HCT116 (cell line): Measurements from ENCODE around the gene NDUFB10. TPM values are rescaled to one million over a fixed set of nuclear protein-coding genes. Genes with fewer than 3 reads are reported as not detected.

Experiments used
- ATAC-seq: fragments of 200-7000 bp; cut with Tn5 transposase; 2 replicates; pipeline ENCODE4 v1.9.1; 2020; ENCODE audit warnings: mild to moderate bottlenecking, moderate library complexity
- BruUV-seq: library from RNA; stranded (reverse); fragments of 400-500 nt; replicated peaks from 2 replicates; lab custom pipeline; 2021; lab: Mats Ljungman, UMichigan
- CTCF ChIA-PET: fragments of 300-600 bp; sonication (Branson Sonifier 250); formaldehyde crosslinking; loops from one replicate; lab custom pipeline; 2021; ENCODE audit warnings: antibody characterized with exemption; lab: Charles Lee
- POLR2A ChIA-PET: fragments of 300-600, 350-600 bp; sonication (Branson Sonifier 250); formaldehyde crosslinking; loops from one replicate; lab custom pipeline; 2021; ENCODE audit warnings: antibody characterized with exemption; lab: Charles Lee
- RAD21 ChIA-PET, 2 experiments: fragments of 300-600 bp; sonication (Branson Sonifier 250); formaldehyde crosslinking; loops; one replicate each; lab custom pipeline; 2023; ENCODE audit warnings: low total read pairs in 2 of 2; ENCODE audit not compliant: uncharacterized antibody in 2 of 2, unreplicated experiment in 2 of 2, low non-redundant PET in 1 of 2; lab: Charles Lee
- DNase-seq: peaks from one replicate; pipeline ENCODE4 v3.0.0-alpha.2; 2010; ENCODE audit warnings: low read depth, low spot score
- H2AFZ ChIP-seq: fragments of 200-600 bp; shearing (Covaris generic), sonication (generic); 2 replicates; pipeline ENCODE4 v1.6.1; 2017; ENCODE audit warnings: low read depth, mixed run types, mixed read lengths, antibody characterized with exemption, low read length; ENCODE audit not compliant: poor library complexity, severe bottlenecking
- H3K27ac ChIP-seq: 2 replicates; pipeline ENCODE4 v1.5.1; 2012; ENCODE audit warnings: low read depth, low read length
- H3K27me3 ChIP-seq: fragments of 200-600 bp; sonication (generic); 2 replicates; pipeline ENCODE4 v1.6.1; 2016; ENCODE audit warnings: mixed run types, low read length, mixed read lengths; ENCODE audit not compliant: insufficient read depth
- H3K36me3 ChIP-seq, 2 experiments: fragments of 200-500 bp in 1 of 2; fragments of 200-600 bp in 1 of 2; sonication (Bioruptor generic) in 1 of 2; sonication (generic) in 1 of 2; 2 replicates each; pipeline versions ENCODE4 v1.5.1 to v1.6.1; 2014 to 2016; ENCODE audit warnings: low read length in 2 of 2, inconsistent platforms in 1 of 2, mixed read lengths in 1 of 2, mixed run types in 1 of 2; ENCODE audit not compliant: insufficient read depth in 2 of 2, control insufficient read depth in 1 of 2
- H3K4me1 ChIP-seq, 2 experiments: fragments of 200-600 bp in 1 of 2; sonication (generic) in 1 of 2; 2 replicates each; pipeline versions ENCODE4 v1.5.1 to v1.6.1; 2012 to 2017; ENCODE audit warnings: low read length in 2 of 2, inconsistent platforms in 1 of 2, mild to moderate bottlenecking in 1 of 2, mixed read lengths in 1 of 2, mixed run types in 1 of 2, moderate library complexity in 1 of 2; ENCODE audit not compliant: insufficient read depth in 2 of 2, control insufficient read depth in 1 of 2
- H3K4me2 ChIP-seq: fragments of 200-600 bp; sonication (generic); 2 replicates; pipeline ENCODE4 v1.6.1; 2017; ENCODE audit warnings: mixed run types, low read length, mixed read lengths
- H3K4me3 ChIP-seq, 2 experiments: fragments of 200-600 bp in 1 of 2; sonication (generic) in 1 of 2; replicated peaks in 1 of 2; 2 replicates each; pipeline ENCODE4 v1.5.1; 2011 to 2016; ENCODE audit warnings: low read length in 2 of 2, control low read depth in 1 of 2, low read depth in 1 of 2, mild to moderate bottlenecking in 1 of 2, mixed read lengths in 1 of 2, mixed run types in 1 of 2
- H3K79me2 ChIP-seq: fragments of 200-600 bp; sonication (generic); 2 replicates; pipeline ENCODE4 v1.6.1; 2017; ENCODE audit warnings: mild to moderate bottlenecking, mixed run types, low read length, moderate library complexity, mixed read lengths; ENCODE audit not compliant: insufficient read depth
- H3K9ac ChIP-seq: fragments of 200-600 bp; sonication (generic); 2 replicates; pipeline ENCODE4 v1.6.1; 2016; ENCODE audit warnings: low read length, mixed read lengths
- H3K9me2 ChIP-seq: fragments of 200-600 bp; sonication (generic), shearing (Covaris generic); 2 replicates; pipeline ENCODE4 v1.6.1; 2017; ENCODE audit warnings: mixed run types, mild to moderate bottlenecking, moderate library complexity; ENCODE audit not compliant: insufficient read depth
- H3K9me3 ChIP-seq, 2 experiments: fragments of 200-500 bp in 1 of 2; fragments of 200-600 bp in 1 of 2; sonication (Bioruptor generic) in 1 of 2; sonication (generic) in 1 of 2; 2 replicates each; pipeline ENCODE4 v1.6.1; 2014 to 2017; ENCODE audit warnings: low read length in 2 of 2, mixed read lengths in 2 of 2, inconsistent platforms in 1 of 2, low read depth in 1 of 2, mild to moderate bottlenecking in 1 of 2, mixed run types in 1 of 2, moderate library complexity in 1 of 2; ENCODE audit not compliant: control insufficient read depth in 1 of 2, insufficient read depth in 1 of 2
- H4K20me1 ChIP-seq: fragments of 200-600 bp; sonication (generic), shearing (Covaris generic); 2 replicates; pipeline ENCODE4 v1.6.1; 2017; ENCODE audit warnings: mixed run types, mild to moderate bottlenecking, moderate library complexity; ENCODE audit not compliant: insufficient read depth
- CBX3 ChIP-seq: IDR thresholded peaks from 2 replicates; pipeline ENCODE4 v1.6.1; 2012; ENCODE audit warnings: low read depth
- EGR1 ChIP-seq: IDR thresholded peaks from 2 replicates; pipeline ENCODE4 v1.6.1; 2012; ENCODE audit warnings: low read depth
- POLR2AphosphoS5 ChIP-seq: IDR thresholded peaks from 2 replicates; pipeline ENCODE4 v1.6.1; 2011; ENCODE audit warnings: mild to moderate bottlenecking, low read depth, low read length, moderate library complexity
- SRF ChIP-seq: IDR thresholded peaks from 2 replicates; pipeline ENCODE4 v1.6.1; 2012; ENCODE audit warnings: low read depth
- YY1 ChIP-seq: IDR thresholded peaks from 2 replicates; pipeline ENCODE4 v1.6.1; 2011; ENCODE audit warnings: low read length, low read depth, moderate library complexity, mild to moderate bottlenecking; ENCODE audit not compliant: insufficient replicate concordance; ENCODE audit errors: extremely low read depth
- intact Hi-C: fragments of 100-400 bp; cut with micrococcal nuclease; formaldehyde crosslinking; loops from 2 replicates; pipeline ENCODE4 v1.10.0; 2022
- total RNA-seq: library from RNA; stranded (reverse); gene quantifications from one replicate; pipeline ENCODE4 v1.2.1, GENCODE V29; 2021; ENCODE audit not compliant: unreplicated experiment
- TF ChIP-seq, protein P1 (sequence below), 3 experiments: fragments of 200-600 bp in 1 of 3; sonication (generic) in 1 of 3; IDR thresholded peaks in 2 of 3; conservative IDR thresholded peaks in 1 of 3; 2 replicates each; pipeline ENCODE4 v1.5.1; 2012 to 2017; ENCODE audit warnings: low read depth in 2 of 3, low read length in 2 of 3, antibody characterized with exemption in 1 of 3, borderline replicate concordance in 1 of 3, control low read depth in 1 of 3, mild to moderate bottlenecking in 1 of 3, mixed read lengths in 1 of 3, mixed run types in 1 of 3, moderate library complexity in 1 of 3; ENCODE audit not compliant: insufficient read depth in 1 of 3
- TF ChIP-seq, protein P2 (sequence below): IDR thresholded peaks from 2 replicates; pipeline ENCODE4 v1.6.1; 2011; ENCODE audit warnings: mild to moderate bottlenecking, low read length, moderate library complexity; ENCODE audit not compliant: insufficient replicate concordance; ENCODE audit errors: extremely low read depth

Gene NDUFB10
- total RNA-seq, 1 experiment from 2014 or later: 273 TPM

DNA sequence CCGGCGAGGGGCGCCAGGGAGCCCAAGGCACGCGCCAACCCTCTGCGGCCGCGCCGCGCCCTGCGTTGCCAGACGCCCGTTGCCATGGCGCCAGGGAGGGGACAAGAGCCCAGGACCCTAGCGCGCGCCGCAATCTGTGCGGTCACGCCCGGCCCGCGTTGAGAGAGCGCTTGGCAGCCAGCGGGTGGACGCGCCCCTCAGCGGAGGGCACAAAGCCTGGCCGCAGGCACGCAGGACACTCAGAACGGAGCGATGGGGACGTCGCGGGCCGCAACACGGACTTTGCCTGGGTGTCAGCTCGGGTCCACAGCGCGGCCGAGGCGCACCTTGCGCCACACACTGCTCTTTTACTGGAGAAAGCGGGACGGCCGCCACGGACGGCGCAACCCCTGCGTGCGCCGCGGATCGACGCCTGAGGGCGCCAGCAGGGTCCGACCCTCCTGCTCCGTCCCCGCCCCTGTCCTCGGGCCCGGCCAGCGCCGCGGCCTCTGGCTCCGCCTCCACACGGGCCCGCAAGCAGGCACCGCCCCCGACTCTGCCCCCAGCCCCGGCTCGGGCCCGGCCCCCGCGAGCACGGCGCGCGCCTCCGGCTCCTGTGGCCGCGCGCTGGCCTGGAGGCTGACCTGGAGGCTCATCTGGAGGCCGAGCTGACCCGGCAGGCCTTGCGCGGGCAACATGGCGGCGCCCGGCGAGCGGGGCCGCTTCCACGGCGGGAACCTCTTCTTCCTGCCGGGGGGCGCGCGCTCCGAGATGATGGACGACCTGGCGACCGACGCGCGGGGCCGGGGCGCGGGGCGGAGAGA, 24.4 kb downstream of the NDUFB10 start, which contains the start of gene GFER:
GFER (plus strand) TSS at position 650 of the 803 bp plus-strand sequence; CDS start at position 676, 26 bp downstream.
- RAD21 ChIA-PET: no interaction called here
- Histone ChIP-seq H3K9me2 (no peaks in the 10 kb centered on the region), H3K4me3 (peak within 1 kb of the TSS; percentile 84 to 97), H3K79me2 (peaks cover 20% of the 10 kb centered on the region), H3K27ac (peak within 1 kb of the TSS; percentile 84), H4K20me1 (no peaks in the 10 kb centered on the region), H3K9me3 (no peaks in the 10 kb centered on the region), H3K9ac (peak within 1 kb of the TSS; percentile 96), H2AFZ (no peak within 1 kb of the TSS), H3K4me1 (peaks cover 45 to 62% of the 10 kb centered on the region in 2 experiments), H3K4me2 (peak within 1 kb of the TSS; percentile 95), H3K36me3 (peaks cover 6 to 14% of the 10 kb centered on the region in 2 experiments; a peak in 2 of 4 replicates)
- DNase-seq (peak; percentile 85), ATAC-seq (peak; percentile 74)
- CTCF ChIA-PET: interaction anchor here (0.6 to 1.0 kb wide), 2 partner anchors 19 to 156 kb away, joined by 3 to 4 read pairs; partner anchors contain the start of gene RPS2
- intact Hi-C loops: no loop called here
- POLR2A ChIA-PET: interaction anchor here (12.5 kb wide), 1 partner anchor 18 kb away, joined by 104 read pairs; the partner anchor contains the start of genes RNF151 and RPS2
- TF ChIP-seq, protein P1, sequence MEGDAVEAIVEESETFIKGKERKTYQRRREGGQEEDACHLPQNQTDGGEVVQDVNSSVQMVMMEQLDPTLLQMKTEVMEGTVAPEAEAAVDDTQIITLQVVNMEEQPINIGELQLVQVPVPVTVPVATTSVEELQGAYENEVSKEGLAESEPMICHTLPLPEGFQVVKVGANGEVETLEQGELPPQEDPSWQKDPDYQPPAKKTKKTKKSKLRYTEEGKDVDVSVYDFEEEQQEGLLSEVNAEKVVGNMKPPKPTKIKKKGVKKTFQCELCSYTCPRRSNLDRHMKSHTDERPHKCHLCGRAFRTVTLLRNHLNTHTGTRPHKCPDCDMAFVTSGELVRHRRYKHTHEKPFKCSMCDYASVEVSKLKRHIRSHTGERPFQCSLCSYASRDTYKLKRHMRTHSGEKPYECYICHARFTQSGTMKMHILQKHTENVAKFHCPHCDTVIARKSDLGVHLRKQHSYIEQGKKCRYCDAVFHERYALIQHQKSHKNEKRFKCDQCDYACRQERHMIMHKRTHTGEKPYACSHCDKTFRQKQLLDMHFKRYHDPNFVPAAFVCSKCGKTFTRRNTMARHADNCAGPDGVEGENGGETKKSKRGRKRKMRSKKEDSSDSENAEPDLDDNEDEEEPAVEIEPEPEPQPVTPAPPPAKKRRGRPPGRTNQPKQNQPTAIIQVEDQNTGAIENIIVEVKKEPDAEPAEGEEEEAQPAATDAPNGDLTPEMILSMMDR (IDR thresholded peaks at IDR 0.05 in 2 of 3, conservative IDR thresholded peaks at IDR 0.05 in 1 of 3; ENCODE audit: borderline replicate concordance in 1 of 3, insufficient read depth in 1 of 3, low read depth in 2 of 3, low read length in 2 of 3): peak in 2 of 3 experiments; percentile 14 to 20; a peak in 3 of 6 replicates
- TF ChIP-seq POLR2AphosphoS5: peak; percentile 70
- TF ChIP-seq, protein P2, sequence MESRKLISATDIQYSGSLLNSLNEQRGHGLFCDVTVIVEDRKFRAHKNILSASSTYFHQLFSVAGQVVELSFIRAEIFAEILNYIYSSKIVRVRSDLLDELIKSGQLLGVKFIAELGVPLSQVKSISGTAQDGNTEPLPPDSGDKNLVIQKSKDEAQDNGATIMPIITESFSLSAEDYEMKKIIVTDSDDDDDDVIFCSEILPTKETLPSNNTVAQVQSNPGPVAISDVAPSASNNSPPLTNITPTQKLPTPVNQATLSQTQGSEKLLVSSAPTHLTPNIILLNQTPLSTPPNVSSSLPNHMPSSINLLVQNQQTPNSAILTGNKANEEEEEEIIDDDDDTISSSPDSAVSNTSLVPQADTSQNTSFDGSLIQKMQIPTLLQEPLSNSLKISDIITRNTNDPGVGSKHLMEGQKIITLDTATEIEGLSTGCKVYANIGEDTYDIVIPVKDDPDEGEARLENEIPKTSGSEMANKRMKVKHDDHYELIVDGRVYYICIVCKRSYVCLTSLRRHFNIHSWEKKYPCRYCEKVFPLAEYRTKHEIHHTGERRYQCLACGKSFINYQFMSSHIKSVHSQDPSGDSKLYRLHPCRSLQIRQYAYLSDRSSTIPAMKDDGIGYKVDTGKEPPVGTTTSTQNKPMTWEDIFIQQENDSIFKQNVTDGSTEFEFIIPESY: peak; percentile 74
- TF ChIP-seq YY1: peak; percentile 98
- no peak for TF ChIP-seq CBX3
- no peak for TF ChIP-seq SRF
- no peak for TF ChIP-seq EGR1
- TF ChIP-seq, all 23 proteins: peak for 4
- H3K27me3 ChIP-seq: no peaks in the 10 kb centered on the region
- BruUV-seq: no TSS peak
